Stimulated activated CD8-positive, alpha-beta memory T cell treated with anti-CD3 and anti-CD28 coated beads, Interleukin-12 subunit alpha, Interleukin-12 subunit beta, amount 100 ng/mL, for 24 hours (primary cell): ENCODE data around the gene RTP4.
"Not testable (repeated sequence)": the region's sequence is repeated elsewhere in the genome, so short reads cannot be mapped to it uniquely, and the experiment has no call there.

Experiments
- DNase-seq: peaks from one replicate; pipeline ENCODE4 v3.0.0-alpha.2; 2020; ENCODE audit errors: extremely low read depth

RTP4 gene

GRCh38 chr3:187369089-187369447 is 883 bp downstream of the RTP4 start:
- no peak for DNase-seq

DNA sequence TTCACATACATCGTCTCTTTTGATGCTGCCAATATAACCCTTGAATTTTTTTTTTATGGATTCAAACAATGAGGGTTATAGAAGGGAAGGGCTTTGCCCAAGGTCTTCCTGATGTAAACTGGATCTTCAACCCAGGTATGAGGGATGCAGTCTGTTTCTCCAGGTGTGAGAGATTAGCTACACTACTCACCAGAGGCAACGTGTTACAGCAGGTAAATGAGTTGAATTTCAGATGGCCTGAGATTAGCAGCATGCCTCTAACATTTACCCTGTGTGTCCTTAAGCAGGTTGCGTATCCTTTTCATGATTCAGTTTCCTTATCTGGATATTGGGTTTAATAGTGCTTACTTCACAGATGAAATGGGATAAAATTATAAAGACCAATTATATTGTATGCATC is 1.9 kb downstream of the RTP4 start:
- DNase-seq: no peak

GRCh38 chr3:187375581-187375980 is 7.4 kb downstream of the RTP4 start:
- DNase-seq: no peak

GRCh38 chr3:187377842-187378241 is 9.7 kb downstream of the RTP4 start:
- DNase-seq: no peak

GRCh38 chr3:187382609-187383151 is 14.5 kb downstream of the RTP4 start:
- DNase-seq: no peak

- no peak for DNase-seq
These were observed 15.1 kb downstream of the RTP4 start for GRCh38 chr3:187383246-187383645.

- DNase-seq: no peak
These were observed 17.1 kb downstream of the RTP4 start for GRCh38 chr3:187385296-187385695.

DNA sequence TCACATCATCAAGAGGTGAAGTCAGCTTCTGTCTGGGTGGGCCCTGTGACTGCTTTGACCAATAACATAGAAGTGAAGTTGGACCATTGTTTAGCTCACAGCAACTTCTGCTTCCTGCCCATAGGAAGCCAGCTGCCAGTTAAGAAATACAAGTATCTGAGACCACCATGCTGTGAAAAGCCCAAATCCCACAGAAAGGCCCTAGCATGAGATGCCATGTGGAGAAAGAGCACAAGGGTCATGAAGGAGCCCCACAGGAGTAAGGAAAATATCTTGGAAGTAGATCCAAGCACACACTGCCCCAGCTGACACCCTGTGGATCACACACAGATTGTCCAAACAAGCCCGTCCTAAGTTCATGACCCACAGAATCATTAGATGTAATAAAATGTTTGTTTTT is 28.5 kb downstream of the RTP4 start:
- DNase-seq: no peak

DNA sequence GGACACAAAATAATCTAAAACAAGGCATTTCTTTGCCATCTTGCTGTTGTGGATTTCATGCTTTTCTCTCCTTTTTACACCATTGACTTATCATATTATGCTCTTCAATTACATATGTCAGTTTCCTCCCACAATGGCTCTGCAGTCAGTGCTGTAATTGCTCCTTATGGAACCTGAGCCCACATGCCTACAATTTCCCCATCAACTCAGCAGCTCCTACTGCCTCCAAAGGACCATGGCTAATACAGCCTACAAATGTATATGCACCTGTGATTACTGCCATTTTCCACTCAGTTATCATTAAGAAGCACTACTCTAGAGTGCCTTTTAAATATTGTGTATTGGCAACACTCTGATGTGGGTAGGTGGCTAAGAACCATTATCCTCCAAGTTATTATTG is 30.8 kb downstream of the RTP4 start:
- DNase-seq: no peak

DNA sequence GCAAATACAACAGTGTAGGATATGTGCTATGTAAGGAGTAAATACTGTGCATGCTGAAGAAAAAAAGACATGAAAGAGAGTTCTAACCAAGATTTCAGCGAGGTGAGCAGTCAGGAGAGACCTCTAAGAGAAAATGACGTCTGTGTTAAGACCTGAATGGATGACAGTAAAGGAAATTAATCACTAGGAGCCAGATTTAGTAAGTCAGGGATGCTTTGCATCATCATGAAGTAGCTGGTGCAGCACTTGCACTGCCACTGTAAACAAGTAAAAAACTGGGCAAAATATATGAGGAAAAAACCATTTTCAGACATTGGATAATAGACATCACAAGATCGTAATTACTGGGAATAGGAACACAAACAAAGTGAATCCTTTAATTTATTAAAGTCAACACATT is 32.6 kb downstream of the RTP4 start:
- no peak for DNase-seq

DNA sequence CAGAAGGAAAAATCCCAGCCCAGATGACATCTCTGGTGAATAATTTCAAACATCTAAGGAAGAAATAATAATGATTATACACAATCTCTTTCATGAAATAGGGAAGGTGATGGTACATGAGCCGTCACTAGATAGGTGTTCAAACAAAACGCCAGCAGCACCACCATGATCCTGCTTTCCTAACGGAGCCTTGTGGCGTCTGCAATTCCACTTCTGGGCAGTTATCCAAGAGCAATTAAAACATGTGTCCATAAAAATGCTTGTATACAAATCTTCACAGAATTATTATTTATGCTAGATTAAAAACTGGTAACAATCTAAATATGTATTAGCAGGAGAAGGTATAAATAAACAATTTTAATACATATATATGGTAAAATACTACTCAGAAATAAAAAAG is 33.7 kb downstream of the RTP4 start:
- DNase-seq: no peak

DNA sequence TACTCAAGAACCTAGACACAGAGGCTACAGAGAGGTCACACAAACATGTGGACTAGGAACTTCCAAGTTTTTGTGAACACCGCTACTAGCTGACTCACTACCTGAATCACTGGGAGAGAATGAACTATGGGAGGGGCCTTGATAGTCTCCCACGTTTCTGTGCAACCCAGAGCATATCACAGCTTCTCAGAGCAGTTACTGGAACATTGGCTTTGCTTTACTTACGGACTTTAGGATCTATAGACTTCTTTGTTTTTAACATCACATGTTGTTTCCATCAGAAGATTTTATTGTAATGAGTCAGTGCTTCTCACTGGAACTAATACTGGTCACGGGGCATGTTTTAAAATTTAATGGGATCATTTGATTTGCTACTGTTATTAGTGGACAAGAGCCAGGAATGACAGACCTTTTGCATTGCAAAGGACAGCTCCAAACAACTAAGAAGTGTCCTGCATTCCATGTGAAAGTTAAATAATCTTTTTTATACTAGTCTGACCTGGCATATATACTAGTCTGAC is 35.6 kb downstream of the RTP4 start:
- DNase-seq: no peak

DNA sequence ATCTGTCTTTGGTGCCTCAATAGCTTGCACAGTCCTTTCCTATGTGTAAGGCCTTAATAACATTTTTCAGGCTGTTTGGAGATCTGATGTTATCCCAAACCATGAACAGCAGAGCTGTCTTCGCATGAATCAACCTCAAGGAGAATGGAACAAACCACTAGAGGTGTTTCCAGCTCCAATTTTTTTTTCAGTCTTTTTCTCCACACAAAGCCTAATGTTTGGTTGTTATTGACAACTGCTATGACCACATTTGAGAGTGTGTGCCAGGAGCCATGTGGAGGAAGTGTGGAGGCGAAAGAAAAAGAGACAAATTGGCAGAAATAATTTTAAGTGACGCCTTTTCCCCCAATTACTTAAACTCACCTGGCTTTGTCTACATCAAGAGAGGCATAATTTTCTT is 38.7 kb downstream of the RTP4 start:
- DNase-seq: no peak

DNA sequence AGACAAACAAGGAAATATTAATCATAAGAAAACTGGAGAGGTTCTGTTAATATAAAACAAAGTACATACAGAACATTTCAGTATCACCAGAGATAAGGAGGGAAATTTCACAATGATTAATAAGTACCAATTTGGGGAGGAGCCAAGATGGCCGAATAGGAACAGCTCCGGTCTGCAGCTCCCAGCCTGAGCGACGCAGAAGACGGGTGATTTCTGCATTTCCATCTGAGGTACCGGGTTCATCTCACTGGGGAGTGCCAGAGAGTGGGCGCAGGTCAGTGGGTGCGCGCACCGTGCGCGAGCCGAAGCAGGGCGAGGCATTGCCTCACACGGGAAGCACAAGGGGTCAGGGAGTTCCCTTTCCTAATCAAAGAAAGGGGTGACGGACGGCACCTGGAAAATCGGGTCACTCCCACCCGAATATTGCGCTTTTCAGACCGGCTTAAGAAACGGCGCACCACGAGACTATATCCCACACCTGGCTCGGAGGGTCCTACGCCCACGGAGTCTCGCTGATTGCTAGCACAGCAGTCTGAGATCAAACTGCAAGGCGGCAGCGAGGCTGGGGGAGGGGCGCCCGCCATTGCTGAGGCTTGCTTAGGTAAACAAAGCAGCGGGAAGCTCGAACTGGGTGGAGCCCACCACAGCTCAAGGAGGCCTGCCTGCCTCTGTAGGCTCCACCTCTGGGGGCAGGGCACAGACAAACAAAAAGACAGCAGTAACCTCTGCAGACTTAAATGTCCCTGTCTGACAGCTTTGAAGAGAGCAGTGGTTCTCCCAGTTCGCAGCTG is 44.0 kb downstream of the RTP4 start:
- not testable (repeated sequence) for DNase-seq
